ENCODE results near the gene ANO8. TPM values are rescaled to one million over a fixed set of nuclear protein-coding genes. Genes with fewer than 3 reads are reported as not detected.

The ANO8 gene
- polyA plus RNA-seq, 1 donor = 13.3 TPM

DNA sequence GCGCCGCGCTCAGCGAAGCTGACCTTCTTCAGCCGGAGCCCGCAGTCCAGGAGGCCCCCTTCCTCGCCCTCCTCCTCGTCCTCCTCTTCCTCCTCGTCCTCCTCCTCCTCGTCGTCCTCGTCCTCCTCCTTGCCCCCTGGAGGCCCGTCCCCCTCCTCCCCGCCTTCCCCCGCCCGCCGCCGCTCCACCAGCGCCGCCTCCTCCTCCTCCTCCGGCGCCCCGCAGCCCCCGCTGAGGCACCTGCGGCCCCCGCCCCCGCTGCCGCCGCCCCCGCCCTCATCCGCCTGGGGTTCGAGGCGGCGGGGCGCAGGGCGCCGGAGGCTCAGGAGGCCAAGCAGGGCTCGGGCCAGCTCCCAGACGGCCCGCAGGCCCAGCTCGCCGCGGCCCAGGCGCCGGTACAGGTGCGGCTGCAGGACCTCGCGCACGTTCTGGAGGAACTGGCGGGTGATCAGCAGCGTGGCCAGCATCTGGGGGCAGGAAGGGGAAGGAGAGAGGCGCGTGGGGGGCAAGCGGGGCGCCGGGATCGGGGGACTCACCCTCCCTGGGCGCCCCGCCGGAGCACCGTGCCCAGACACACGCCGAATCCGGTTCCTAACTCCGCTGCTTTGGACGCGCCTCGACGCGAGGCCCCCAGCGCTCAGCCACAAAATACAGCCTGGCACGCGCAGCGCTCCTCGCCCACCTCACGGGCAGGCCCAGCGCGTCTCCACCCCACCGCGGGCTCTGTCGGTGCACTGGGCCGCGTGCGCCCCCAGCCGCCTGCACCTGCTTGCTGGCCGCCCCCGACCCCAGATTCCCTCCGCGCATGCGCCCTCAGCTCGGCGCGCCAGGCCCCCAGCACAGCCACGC lies 5.9 kb downstream of the ANO8 start:
- DNase-seq = no peak

DNA sequence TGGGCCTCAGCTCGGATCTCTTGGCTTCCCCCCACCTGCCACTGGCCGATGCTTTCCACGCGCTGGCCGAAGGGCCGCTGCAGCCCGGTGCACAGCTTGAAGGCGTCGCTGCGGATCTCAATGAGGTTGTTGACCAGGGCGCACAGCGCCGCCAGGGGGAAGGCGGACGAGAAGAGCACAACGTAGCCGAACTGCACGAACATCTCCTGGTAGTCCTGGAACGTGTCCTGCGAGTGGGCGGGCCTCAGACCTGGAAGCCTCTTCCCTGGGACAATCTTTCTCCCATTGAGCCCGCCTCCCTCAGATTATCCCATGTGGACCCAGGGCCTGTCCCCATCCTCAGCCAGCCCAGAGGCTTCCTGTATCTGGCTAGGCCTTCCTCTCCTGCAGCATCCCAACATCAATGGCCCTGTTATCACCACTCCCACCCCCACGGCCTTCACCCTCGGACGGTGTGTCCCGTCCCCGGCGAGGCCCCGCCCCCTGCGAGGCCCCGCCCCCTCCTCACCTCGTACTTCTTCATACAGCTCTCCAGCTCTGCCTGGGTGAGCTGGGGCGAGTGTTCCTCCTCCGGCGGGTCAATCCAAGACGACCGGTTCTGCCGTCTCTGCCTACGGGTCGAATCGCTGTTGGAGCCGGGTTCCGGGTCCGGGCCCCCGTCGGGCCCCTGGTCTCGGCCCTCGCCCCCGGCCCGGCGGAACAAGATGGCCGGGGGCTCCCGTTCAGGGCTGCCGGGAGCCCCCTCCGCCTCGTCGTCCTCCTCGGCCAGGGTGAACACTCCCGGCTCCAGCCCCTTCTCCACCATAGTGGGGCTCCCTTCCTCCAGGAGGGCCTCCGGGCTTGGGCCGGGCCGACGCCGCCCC lies 6.8 kb downstream of the ANO8 start:
- peak; percentile 69 for DNase-seq

DNA sequence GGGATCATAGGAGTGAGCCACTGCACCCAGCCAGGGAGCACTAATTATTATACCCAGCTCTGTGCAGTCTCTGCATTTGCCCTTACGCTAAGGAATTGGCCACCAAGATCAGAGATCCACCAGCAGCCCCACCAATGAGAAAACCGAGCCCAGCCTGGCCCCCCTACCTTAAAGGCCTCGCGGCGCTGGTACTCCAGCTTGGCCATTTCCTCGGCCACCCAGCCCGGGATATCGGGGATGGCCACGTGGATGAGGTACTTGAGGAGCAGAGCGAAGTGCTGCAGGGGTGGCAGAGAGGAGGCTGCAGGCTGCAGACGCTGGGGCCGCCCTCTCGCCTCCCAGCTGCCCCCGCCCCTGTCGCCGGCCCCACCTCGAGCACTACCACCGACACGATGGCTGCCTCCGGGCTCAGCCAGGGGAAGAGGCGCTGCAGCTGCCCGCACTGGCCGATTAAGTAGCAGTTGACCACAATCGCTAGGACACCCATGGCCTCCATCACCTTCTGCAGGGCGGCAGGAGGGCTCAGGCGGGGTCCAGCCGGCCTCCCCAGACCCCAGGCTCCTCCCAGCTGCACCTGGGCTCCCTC lies 7.5 kb downstream of the ANO8 start:
- DNase-seq = no peak

DNA sequence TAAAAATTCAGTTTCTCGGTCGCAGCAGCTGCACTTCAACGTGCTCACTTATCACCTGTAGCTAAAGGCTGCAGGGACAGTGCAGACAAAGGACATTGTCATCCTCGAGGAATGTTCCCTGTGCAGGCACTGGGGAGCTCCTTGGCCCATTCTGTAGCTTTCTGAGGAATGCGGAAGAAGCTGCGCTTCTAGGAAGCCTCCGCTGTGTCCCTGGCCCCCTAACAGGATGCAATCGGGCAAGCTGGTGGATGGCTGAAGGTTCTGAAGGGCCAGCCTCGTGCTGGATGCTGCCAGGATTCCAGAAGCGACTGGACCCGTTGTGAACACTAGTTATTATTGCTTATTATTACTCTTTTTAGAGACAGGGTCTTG lies 8.1 kb downstream of the ANO8 start:
- no peak for DNase-seq

DNA sequence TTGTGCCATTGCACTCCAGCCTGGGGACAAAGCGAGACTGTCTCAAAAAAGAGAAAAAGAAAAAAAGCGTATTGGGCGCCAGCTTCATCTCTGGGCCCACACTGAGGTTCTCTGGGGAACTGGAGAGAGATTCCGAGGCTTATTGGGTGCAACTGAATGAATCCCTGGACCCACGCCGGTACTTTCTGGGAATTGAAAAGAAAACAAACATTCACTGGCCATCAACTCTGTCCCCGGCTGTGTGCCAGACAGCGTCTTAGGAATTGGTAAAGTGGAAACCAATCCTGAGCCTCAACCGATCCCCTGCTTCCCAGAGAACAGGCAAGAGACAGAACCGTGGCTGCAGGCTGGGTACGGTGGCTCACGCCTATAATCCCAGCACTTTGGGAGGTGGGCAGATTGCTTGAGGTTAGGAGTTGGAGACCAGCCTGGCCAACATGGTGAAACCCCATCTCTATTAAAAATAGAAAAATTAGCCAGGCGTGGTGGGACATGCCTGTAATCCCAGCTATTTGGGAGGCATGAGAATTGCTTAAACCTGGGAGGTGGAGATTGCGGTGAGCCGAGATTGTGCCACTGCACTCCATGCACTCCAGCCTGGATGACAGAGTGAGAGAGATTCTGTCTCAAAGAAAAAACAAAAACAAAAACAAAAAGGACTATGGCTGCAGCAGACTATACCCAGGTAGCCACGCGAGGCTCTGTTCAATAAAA lies 8.6 kb downstream of the ANO8 start:
- no peak for DNase-seq

DNA sequence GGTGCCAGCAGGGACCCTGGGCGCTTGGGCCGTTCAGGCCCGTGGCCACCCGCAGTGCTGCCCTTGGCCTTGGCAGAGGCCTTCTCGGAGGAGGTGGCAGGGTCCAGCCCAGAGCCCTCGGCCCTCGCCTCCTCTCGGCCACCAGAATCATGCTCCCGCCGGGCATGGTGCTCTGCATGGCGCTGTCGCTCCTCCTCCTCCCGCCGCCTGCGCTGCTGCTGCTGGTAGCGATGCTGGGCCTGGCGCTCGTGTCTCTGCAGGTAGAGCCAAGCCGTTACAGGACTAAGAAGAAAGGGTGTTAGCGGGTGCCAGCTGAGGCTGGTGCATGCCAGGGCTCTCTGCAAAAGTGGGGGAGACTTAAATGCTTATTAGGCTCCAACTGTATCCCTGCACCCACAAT lies 9.5 kb downstream of the ANO8 start:
- DNase-seq = no peak

DNA sequence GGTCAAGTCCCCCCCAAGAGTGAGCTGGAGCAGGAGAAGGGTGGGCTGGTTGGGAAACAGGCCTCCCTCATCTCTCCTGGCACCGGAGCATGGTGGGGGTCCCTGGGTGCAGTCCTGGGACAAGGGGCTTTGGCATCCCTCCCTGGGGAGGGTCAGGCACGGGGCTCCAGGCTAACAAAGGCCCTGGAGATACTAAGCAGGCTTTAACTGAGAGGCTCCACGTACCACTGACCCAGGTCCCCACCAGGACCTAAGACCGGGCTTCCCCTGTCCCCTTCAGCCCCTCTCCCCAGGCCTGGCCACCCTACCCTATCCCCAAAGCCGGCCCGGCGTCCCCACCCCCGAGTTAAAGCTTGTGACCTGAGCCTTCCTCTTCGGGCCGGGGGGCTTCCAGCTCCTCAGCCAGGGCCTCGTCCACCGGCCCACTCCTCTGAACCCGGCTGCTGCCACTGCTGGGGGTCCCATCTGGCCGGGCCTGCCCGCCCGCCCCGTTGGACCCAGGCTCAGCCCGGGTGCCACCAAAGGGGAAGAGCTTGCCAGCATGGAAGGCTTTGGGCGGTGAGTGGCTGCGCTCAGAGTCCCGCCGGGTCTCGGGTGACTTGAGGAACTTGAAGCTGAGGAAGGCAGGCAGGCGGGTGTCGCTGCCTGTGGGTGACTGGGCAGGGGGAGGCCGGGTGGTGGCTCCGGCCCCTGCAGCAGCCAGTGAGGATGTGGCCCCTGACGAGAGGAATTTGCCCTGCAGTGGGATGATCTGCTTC lies 10.1 kb downstream of the ANO8 start:
- no peak for DNase-seq

DNA sequence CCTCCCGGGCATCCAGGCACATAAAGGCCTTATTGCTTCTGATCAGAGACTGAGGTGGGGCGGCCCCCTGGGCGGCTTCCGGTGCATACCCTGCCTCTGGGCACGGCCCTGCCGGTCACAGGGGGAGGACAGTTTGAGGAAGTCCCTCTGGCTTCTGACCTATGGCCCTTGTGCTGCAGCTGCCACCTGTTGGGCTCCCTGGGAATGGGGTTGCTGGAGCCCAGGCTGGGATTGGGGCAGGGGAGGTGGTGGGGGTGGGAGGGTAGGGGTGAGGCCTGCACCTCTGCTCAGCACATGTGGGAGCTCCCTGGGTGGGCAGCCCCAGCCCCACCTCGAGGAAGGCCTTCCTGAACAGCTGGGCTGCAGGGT lies 10.7 kb downstream of the ANO8 start:
- DNase-seq = no peak

DNA sequence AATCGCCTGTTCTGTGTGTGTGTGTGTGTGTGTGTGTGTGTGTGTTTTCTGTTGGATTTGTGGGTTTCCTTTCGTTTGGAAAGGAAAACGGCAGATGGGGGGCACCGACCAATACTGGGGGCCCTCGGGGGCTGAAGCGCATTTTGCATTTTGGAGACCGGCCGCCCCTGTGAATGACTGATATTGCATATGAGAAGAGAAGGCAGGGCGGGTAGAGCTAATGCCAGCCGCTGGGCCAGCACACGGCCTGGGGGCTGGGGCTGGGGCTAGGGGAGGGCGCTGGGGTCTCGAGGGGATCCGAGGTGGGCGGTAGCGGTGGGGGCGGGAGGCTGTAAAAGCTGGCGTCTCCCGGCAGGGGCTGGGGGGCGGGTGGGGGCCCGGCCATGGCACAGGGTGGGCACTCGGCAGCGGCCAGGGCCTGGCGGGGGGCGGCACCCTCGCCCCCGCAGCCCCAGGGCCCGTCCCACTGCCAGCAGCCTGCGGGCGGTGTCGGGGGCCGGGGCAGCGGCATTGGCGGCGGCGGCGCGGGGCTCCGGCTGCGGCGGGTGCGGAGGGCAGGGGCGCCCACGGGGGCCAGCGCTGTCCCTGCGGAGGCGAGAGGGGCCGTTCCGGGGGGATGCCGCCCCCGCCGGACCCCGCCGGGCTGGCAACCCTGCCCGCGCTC lies 11.2 kb downstream of the ANO8 start:
- DNase-seq = no peak

DNA sequence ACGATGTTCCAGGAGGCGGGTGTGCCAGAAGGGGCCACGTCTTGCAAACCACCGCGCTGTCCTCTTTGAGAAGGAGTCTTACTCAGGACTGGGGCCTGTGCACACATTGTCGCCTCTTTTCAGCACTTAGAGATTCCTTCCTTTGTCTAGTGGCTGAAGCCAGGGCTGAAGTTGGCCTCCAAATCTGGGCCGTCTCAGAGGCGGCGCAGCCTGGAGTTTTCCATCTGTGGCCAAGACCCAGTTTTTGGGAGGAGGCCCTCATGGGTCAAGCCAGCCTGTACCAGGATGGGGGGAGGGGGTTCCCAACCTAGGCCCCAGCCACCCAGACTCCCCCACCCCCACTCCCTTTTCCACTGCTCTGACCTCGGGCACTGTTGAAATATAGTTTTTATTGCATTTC lies 11.8 kb downstream of the ANO8 start:
- DNase-seq = no peak

DNA sequence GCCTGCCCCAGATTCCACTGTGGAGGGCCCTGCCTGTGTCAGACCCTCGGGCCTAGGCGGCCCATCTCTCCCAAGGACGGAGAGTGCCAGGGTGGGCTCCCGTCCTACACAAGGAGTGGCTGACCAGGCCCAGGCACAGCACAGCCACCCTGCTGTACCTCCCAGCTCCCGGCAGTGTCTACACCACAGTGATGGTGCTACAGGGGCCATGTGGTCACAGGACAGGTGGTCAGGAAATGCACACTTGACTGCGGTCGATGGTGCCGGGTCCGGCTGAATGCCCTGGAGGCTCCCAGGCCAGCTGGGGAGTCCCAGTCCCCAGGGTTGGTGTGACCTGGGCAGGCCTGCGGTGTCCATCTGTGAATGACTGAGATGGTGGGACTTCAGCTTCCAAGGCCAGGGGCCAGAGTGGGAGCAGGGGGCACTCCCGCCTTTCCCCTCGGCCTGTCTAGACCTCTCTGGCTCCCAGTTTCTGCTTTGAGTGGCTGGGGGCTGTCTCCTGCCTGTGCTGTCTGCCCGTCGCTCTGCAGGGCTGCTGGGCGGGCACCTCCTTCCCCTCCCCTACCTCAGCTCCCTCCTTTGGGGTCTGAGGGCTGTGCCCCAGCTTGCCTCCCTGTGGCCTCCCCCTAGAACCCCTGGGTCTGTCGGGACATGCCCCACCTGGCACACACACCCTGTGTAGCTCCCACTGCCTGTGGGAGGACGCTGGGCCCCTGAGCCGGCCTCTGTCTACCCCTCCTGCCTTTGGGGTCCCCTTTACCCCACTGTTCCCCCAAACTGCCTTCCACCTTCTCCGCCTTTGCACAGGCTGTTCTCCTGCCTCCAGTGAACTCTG lies 12.8 kb downstream of the ANO8 start:
- DNase-seq = no peak

DNA sequence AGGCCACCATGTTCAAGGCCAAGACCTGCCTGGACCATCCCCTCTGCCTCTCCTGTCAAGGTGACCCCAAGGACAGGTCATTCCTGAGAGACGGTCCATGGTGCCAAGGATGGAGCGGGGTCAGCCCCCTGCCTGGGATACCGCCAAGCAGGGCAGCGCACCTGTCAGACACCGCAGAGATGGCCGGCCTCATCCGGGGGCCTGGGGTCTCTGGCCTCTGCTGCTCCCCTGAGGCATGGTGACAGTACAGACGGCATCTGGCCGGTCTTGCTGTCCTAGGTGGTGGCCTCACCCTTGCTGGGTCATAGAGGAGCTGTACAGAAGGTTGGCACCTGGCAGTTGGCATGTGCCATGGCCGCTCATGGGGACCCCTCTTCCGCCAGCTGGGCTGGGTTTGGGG lies 14.2 kb downstream of the ANO8 start:
- no peak for DNase-seq

DNA sequence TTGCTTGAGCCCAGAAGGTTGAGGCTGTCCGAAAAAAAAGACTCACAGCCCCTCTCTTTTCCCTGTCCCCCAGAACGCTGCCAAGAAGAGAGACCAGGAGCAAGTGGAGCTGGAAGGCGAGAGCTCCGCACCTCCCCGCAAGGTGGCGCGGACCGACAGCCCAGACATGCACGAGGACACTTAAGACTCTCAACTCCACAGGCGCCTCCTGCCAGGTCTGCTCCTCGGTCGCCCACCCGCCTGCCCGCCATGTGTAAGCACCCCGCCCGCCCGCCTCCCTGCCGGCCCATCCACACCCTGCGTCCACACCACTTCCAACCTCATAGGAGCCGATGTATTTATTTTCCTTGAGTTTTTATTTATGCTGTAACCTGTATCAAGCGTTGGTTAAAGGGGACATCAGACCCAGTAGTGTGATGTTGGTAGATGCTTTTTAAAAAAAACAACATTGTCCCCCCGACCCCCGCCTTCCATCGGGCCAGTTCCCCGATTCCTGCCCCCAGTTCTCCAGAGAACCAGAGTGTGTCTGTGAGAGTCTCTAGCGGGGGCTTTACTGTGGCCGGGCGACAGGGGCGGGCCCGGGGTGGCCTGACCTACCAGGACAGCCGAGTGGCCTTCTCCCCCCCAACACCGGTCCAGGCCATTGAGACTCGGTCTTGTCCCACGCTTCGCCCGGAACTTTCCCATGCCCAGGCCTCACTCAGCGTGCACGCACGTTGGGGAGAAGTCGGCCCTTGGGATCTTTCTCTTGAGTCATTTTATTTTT lies 15.0 kb downstream of the ANO8 start:
- no peak for DNase-seq

DNA sequence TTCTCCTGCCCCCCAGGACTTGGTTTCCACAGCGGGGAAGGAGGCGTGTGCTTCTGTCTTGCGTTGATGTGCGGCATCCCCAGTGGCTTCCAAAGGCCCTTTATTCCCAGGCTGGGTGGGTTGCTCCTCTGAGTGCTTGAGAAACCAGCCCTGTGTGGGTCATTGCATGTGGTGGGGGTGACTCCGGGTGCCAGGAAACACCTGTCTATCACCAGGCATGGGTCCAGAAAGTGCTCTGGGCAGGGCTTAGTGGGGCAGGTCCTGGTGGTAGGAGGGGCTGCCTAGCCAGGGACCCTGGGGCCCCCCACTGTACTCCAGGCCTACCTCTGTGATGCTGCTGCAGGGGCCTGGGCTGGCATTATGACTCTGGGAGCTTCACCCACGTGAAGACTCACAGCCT lies 15.7 kb downstream of the ANO8 start:
- no peak for DNase-seq

DNA sequence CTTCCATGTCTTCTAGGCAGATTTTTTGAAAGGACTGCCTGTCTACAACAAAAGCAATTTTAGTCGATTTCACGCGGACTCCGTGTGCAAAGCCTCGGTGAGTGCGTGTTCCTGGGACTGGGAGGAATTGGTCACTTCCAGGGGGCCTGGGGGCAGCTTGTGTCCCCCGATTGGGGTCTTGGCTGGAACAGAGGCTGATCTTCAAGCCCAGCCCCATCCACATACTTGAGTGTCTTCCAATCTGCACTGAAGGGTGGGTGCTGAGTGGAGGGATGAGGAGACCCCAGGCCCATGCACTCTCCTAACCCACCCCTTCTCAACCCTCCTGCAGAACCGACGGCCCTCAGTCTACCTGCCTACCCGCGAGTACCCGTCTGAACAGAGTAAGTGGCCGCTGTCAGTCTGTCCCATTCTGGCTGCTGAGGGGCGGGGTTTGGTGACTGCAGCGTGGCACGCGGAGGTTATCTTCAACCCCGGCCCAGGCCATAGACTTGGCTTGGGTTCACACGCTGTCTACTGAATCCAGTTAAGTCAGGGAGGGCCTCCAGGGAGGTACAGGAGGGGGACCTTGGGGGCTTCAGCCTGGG lies 20.6 kb downstream of the ANO8 start:
- no peak for DNase-seq

DNA sequence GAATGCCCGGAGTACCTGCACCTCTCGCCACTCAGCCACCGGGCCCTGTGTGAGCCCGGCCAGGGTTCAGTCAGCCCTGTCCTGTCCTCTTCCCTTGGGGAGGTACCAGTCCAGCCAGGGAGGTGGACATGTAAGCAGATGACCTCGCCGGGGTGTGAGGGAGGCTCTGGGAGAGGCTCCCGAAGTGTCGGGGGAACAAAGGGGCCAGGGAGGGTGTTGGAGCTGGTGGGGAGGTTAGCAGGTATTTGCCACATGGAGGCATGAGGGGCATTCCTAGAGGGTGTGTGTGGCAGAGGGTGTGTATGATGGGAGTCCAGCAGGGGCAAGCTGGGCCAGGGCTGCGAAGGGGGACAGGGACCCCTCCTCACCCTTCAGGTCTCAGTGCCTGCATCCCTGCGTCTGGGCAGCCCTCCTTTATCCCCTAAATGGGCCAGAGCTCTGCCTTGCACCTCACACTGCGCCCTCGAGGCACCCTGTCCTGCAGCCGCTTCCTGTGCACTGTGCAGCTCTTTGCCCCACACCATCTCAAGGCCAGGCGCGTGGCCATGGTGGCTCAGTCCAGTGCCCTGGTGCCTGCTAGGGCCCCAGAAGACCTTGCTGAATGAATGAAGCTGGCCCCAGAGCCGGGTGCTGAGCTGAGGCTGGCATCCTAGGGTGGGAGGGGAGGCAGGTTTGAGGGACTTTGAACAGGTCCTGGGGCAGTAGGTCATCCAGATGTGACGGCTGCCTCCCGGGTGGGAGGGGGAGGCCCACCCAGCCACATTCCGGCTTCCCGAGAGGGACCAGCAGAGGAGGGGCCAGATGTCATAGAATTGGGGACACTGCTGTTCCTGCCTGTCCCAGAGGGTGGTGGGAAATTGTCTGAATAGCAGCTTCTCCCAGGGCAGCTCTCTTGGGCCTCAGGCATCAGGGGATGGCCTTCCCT lies 22.2 kb downstream of the ANO8 start:
- no peak for DNase-seq

DNA sequence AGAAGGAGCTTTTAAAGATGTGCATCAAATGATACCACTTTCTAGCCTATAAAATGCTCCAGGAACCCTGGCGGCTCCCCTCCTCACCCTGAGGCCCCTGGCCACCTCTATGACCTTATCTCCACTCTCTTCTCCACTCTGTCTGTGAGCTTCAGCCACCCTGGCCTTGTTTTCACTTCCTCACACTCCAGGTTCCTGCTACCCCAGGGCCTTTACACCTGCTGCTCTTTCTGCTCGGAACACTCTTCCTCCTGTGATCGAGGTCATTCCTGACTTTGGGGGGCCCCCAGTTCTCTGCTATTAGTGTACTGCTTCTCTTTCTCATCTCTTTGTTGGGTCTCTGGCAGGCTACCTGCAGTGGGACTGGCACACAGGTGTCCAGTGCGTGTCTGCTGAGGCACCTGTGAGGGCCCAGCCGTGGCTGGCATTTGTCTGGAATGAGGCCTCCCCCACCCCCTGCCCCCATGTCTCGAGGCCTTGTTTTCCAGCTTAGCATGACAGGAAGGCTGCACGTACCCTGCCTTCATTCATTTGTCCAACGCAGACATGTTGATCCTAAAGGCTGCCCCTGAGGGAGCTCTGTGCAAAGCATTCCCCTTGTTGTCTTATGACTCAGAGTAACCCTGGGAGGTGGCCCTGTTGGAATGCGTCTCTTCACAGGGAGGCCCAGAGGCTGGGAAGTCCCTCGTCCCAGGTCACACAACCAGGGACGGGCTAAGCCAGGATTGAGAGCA lies 23.0 kb downstream of the ANO8 start:
- DNase-seq = no peak
